LNCAP (cell line): ENCODE measurements around the gene BAG1.

Source experiments
- CTCF ChIP-seq: fragments of 450-650 bp; IDR thresholded peaks from 2 replicates; pipeline ENCODE4 v1.5.1; 2017; ENCODE audit warnings: mild to moderate bottlenecking

BAG1 gene

DNA sequence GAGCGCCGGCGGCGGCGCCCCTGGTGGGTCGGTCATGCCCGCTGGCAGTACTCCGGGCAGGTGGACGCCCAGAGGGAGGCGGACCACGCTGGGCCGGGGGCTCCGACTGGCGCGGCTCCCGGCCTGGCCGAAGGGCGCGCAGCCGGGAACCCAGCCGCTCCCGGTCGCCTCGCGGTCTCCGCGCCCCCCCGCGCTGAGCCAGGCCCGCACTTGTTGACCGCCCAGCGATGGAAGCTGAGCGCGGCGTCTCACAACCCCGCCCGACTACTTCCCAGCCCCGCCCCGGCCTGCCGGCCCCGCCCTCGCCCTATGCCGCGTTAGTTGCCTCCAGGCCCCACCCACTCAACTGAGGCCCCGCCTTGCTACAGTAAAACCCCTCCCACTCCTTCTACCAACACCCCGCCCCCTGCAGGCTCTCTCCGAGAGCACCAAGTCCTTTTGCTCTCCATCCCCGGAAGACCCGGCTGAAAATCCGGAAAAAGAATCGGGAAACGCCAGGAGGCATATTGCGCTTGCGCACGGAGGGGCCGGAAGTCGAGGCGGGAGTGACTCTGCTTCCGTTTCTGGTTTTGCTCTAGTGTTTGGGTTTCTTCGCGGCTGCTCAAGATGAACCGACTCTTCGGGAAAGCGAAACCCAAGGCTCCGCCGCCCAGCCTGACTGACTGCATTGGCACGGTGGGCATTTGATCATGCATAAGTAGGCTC is at the start of gene BAG1, which contains the start of gene CHMP5:
Gene BAG1, minus strand, starts transcription at position 236 of the 705 bp plus-strand sequence.
Gene CHMP5, plus strand, starts transcription at position 577 of the 705 bp plus-strand sequence. Its CDS starts 30 bp downstream, at position 607.
- no peak for TF ChIP-seq CTCF

GRCh38 chr9:33311953-33312352 is 47.4 kb upstream of the BAG1 start:
- TF ChIP-seq CTCF = no peak

DNA sequence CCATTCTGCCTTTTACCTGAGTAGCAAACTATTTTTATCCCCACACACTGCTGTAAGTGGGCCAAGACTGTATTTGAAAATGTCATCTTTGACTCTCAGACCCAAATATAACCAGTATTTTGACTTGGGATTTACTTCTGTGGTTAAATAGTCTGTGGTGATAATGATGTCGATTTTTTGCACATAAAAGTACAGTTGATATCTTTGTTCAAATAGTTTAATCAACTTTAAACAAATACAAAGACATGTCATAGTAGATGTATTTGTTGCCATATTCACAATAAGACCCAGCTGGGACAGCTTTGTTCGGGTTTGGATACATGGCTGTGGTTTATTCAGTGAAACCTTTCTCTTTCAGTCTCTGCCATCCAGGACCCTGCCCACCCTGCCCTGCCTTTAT is 46.2 kb upstream of the BAG1 start:
- TF ChIP-seq CTCF = no peak

DNA sequence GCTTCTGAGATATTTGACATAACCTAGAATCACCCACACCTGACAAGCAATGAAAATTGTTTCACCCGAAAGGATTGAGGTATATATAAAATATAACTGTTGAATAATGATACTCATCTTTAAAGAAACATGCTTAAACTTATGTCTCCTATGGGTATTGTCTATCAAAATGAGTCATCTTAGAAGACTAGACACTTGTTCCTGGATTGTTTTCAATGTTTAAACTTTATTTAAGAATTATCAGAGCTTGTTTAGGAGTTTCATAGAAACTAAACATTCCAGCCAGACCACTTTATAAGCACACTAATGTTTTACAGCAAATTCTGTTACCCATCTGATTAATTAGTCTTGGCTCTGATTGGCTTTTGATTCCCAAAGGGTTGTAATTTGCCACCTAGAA is 45.4 kb upstream of the BAG1 start:
- TF ChIP-seq CTCF = no peak

- TF ChIP-seq CTCF = no peak
Observed at GRCh38 chr9:33307067-33307466, 42.6 kb upstream of the BAG1 start.

DNA sequence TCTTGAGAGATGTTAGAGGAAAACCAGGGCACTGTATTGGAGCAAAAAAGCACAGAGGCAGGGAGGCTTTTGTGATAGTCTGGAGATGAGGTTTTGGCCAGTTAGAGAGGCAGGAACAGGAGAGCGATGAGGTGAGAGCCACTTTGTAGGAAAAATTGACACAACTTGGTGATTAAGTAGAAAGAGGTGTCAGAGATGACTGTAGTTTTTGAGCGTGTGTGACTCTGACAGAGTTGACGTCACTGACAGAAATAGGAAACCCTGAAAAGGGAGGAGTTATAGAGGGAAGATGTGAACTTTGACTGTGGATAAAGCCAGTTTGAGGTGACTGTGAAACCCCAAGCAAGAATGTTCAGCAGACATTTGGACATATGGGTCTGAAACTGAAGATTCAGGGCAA is 41.5 kb upstream of the BAG1 start:
- no peak for TF ChIP-seq CTCF

DNA sequence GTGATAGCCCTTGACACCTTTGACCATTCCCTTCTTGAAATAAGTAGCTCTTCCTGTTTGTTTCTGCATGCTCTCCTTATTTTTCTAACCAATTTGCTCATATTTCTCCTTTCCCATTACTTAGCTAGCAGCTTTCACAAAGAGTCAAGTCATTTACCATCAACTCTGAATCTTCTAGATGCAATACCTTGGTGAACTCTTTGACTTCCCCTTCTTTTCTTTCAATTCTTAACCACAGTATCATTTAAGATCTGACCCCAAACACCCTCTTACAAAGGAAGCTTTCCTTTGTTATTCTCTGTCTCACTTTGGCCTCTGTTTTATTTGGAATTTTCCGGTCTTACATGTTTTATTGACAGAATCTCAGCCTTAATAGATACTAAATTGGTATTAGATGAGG is 39.9 kb upstream of the BAG1 start:
- TF ChIP-seq CTCF = no peak

DNA sequence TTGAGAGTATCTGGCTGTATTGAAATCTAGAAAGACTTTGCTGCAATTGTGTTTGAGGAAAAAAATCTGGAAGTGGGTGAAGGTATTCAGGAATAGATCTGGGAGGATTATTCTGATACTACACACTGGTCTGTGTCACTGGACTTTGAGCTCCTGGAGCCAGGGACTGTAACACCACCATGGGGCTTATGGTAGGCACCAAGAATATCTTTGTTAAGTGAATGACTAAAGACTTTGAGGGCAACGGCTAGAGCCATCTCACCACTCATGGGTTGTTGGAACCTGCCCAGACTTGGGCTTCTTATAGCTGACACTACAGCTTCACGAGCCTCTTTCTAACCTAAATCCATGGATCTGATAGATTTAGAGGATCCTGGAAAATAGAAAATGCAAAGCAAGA is 36.0 kb upstream of the BAG1 start:
- TF ChIP-seq CTCF = no peak
